ENCODE data around the gene SPATA2. TPM values are rescaled to one million over a fixed set of nuclear protein-coding genes. Genes with fewer than 3 reads are reported as not detected.

Gene SPATA2
- total and polyA plus RNA-seq, 2 of the 13 experiments (the other 11 are each of a cell fraction or from before 2014, with no cell fraction given), result 3.2 to 8.7 TPM

DNA sequence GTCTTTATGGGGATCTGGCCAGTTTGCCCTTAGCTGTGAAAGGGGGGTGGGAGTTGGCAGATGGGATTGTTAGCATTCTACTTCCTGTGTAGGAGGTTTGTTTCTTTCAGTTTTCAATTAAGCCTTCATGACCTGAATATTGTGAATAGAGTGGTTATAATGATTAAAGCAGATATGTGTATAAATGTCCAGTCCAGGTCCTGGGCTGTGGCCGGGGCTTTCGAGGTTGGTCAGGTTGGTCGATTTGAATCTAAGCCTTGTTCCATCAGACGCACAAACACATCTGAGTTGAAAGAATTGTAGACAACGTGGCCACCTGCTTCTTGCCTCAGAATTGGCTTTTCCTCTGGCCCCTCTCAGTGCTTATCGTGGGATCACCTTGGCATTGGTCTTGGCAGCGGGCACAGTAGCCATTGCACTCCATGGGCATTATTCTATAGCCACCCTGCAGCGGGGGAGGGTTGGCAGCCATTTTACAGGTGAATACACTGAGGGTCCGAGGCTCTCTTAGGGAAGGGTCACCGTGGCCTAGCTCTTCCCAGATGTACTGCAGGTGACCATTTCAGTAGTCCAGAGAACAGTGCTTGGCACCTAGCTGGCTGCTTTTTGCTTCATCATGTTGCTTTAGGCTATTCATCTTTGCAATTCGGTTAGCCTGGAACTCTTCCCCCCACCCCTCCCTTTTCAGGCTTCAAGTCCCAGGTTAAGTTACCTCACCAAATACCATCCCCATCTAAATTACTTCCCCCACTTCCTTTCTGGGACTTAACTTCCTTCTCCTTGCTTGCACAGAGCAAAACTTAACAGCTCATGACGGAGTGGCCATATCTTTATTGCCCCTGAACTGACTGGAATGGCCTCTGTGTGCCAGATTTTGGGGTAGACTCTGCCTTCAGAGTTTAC is 21.9 kb upstream of the SPATA2 start (continued):
- TF ChIP-seq, protein P1, sequence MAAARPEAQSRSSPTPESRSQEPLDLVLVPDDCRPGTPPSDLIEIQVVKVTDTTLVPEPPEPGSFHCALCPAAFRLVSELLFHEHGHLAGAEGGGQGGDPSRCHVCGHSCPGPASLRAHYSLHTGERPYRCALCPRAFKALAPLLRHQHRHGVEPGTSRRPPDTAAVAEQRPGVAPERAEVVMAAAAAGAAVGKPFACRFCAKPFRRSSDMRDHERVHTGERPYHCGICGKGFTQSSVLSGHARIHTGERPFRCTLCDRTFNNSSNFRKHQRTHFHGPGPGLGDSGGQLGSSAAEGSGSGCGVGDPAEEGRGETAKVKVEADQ (CRISPR knock-in tag; IDR thresholded peaks at IDR 0.05; ENCODE audit: borderline replicate concordance), result 0 out of 2 replicates have a peak, but pooled peaks have one; percentile 44
- TF ChIP-seq, protein P2, sequence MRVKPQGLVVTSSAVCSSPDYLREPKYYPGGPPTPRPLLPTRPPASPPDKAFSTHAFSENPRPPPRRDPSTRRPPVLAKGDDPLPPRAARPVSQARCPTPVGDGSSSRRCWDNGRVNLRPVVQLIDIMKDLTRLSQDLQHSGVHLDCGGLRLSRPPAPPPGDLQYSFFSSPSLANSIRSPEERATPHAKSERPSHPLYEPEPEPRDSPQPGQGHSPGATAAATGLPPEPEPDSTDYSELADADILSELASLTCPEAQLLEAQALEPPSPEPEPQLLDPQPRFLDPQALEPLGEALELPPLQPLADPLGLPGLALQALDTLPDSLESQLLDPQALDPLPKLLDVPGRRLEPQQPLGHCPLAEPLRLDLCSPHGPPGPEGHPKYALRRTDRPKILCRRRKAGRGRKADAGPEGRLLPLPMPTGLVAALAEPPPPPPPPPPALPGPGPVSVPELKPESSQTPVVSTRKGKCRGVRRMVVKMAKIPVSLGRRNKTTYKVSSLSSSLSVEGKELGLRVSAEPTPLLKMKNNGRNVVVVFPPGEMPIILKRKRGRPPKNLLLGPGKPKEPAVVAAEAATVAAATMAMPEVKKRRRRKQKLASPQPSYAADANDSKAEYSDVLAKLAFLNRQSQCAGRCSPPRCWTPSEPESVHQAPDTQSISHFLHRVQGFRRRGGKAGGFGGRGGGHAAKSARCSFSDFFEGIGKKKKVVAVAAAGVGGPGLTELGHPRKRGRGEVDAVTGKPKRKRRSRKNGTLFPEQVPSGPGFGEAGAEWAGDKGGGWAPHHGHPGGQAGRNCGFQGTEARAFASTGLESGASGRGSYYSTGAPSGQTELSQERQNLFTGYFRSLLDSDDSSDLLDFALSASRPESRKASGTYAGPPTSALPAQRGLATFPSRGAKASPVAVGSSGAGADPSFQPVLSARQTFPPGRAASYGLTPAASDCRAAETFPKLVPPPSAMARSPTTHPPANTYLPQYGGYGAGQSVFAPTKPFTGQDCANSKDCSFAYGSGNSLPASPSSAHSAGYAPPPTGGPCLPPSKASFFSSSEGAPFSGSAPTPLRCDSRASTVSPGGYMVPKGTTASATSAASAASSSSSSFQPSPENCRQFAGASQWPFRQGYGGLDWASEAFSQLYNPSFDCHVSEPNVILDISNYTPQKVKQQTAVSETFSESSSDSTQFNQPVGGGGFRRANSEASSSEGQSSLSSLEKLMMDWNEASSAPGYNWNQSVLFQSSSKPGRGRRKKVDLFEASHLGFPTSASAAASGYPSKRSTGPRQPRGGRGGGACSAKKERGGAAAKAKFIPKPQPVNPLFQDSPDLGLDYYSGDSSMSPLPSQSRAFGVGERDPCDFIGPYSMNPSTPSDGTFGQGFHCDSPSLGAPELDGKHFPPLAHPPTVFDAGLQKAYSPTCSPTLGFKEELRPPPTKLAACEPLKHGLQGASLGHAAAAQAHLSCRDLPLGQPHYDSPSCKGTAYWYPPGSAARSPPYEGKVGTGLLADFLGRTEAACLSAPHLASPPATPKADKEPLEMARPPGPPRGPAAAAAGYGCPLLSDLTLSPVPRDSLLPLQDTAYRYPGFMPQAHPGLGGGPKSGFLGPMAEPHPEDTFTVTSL (CRISPR knock-in tag; IDR thresholded peaks at IDR 0.05; ENCODE audit: borderline replicate concordance), result no peak
- TF ChIP-seq PHB2 (IDR thresholded peaks at IDR 0.05; ENCODE audit: partially characterized antibody) (no peak), MZF1 (CRISPR knock-in tag; IDR thresholded peaks at IDR 0.05; ENCODE audit: borderline replicate concordance) (0 out of 2 replicates have a peak, but pooled peaks have one; percentile 75), ZKSCAN5 (CRISPR knock-in tag; IDR thresholded peaks at IDR 0.05) (no peak), ZNF775 (CRISPR knock-in tag; IDR thresholded peaks at IDR 0.05; ENCODE audit: borderline replicate concordance) (no peak), SRF (IDR thresholded peaks at IDR 0.05; ENCODE audit: low read depth, low read length) (0 out of 2 replicates have a peak, but pooled peaks have one; percentile 26), SALL2 (CRISPR knock-in tag; IDR thresholded peaks at IDR 0.05) (peak; percentile 81), THAP11 (CRISPR knock-in tag; IDR thresholded peaks at IDR 0.05) (no peak; the same call in 1 of the 2 replicates), STAG1 (CRISPR knock-in tag; IDR thresholded peaks at IDR 0.05) (0 out of 2 replicates have a peak, but pooled peaks have one; percentile 3)
- TF ChIP-seq, protein P3, sequence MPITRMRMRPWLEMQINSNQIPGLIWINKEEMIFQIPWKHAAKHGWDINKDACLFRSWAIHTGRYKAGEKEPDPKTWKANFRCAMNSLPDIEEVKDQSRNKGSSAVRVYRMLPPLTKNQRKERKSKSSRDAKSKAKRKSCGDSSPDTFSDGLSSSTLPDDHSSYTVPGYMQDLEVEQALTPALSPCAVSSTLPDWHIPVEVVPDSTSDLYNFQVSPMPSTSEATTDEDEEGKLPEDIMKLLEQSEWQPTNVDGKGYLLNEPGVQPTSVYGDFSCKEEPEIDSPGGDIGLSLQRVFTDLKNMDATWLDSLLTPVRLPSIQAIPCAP (CRISPR knock-in tag; IDR thresholded peaks at IDR 0.05; ENCODE audit: low read depth), result no peak
- TF ChIP-seq, protein P4, sequence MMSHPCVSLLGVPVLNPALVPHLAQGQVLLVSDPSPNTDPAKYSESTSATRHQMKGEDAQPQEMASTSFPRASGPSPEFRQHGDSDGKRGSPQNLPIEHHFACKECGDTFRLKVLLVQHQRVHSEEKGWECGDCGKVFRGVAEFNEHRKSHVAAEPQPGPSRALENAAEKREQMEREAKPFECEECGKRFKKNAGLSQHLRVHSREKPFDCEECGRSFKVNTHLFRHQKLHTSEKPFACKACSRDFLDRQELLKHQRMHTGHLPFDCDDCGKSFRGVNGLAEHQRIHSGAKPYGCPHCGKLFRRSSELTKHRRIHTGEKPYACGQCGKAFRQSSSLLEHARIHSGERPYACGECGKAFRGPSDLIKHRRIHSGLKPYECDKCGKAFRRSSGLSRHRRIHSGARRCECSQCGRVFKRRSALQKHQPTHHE (CRISPR knock-in tag; IDR thresholded peaks at IDR 0.05; ENCODE audit: borderline replicate concordance), result 0 out of 2 replicates have a peak, but pooled peaks have one; percentile 36
- TF ChIP-seq, protein P5, sequence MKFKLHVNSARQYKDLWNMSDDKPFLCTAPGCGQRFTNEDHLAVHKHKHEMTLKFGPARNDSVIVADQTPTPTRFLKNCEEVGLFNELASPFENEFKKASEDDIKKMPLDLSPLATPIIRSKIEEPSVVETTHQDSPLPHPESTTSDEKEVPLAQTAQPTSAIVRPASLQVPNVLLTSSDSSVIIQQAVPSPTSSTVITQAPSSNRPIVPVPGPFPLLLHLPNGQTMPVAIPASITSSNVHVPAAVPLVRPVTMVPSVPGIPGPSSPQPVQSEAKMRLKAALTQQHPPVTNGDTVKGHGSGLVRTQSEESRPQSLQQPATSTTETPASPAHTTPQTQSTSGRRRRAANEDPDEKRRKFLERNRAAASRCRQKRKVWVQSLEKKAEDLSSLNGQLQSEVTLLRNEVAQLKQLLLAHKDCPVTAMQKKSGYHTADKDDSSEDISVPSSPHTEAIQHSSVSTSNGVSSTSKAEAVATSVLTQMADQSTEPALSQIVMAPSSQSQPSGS (CRISPR knock-in tag; IDR thresholded peaks at IDR 0.05), result 0 out of 2 replicates have a peak, but pooled peaks have one; percentile 13
- TF ChIP-seq, protein P6, sequence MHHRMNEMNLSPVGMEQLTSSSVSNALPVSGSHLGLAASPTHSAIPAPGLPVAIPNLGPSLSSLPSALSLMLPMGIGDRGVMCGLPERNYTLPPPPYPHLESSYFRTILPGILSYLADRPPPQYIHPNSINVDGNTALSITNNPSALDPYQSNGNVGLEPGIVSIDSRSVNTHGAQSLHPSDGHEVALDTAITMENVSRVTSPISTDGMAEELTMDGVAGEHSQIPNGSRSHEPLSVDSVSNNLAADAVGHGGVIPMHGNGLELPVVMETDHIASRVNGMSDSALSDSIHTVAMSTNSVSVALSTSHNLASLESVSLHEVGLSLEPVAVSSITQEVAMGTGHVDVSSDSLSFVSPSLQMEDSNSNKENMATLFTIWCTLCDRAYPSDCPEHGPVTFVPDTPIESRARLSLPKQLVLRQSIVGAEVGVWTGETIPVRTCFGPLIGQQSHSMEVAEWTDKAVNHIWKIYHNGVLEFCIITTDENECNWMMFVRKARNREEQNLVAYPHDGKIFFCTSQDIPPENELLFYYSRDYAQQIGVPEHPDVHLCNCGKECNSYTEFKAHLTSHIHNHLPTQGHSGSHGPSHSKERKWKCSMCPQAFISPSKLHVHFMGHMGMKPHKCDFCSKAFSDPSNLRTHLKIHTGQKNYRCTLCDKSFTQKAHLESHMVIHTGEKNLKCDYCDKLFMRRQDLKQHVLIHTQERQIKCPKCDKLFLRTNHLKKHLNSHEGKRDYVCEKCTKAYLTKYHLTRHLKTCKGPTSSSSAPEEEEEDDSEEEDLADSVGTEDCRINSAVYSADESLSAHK (CRISPR knock-in tag; IDR thresholded peaks at IDR 0.05; ENCODE audit: borderline replicate concordance), result no peak

Data from HepG2 (cell line).